HepG2 (cell line): Measurements from ENCODE around the gene CNTRL. TPM values are rescaled to one million over a fixed set of nuclear protein-coding genes. Genes with fewer than 3 reads are reported as not detected.

Experiments used
- BCL6 ChIP-seq: IDR thresholded peaks from 2 replicates; pipeline ENCODE4 v1.6.1; 2016; ENCODE audit warnings: missing genetic modification reagents, missing compliant biosample characterization
- CEBPB ChIP-seq: IDR thresholded peaks from 2 replicates; pipeline ENCODE4 v1.6.1; 2011; ENCODE audit warnings: low read depth, low read length, improper control_type of control experiment, borderline replicate concordance
- ELF1 ChIP-seq: sonication (generic); formaldehyde crosslinking; IDR thresholded peaks from 2 replicates; pipeline ENCODE4 v1.4.0; 2020; ENCODE audit warnings: missing genetic modification reagents
- ETV5 ChIP-seq: IDR thresholded peaks from 2 replicates; pipeline ENCODE4 v1.6.1; 2018; ENCODE audit warnings: missing biosample characterization, missing genetic modification reagents, inconsistent platforms, borderline replicate concordance
- FOXJ3 ChIP-seq: sonication (generic); formaldehyde crosslinking; IDR thresholded peaks from 2 replicates; pipeline ENCODE4 v1.4.0; 2020; ENCODE audit warnings: missing genetic modification reagents, mild to moderate bottlenecking, borderline replicate concordance
- HNRNPK ChIP-seq: fragments of 200-400 bp; formaldehyde crosslinking; IDR thresholded peaks from 2 replicates; pipeline ENCODE4 v1.6.1; 2018; ENCODE audit warnings: low read length, low read depth, moderate library complexity, mild to moderate bottlenecking; ENCODE audit not compliant: poor library complexity, severe bottlenecking
- HNRNPL ChIP-seq: fragments of 200-400 bp; formaldehyde crosslinking; IDR thresholded peaks from 2 replicates; pipeline ENCODE4 v1.6.1; 2017; ENCODE audit warnings: mild to moderate bottlenecking, low read depth, low read length
- KAT2B ChIP-seq: fragments of 150-350 bp; IDR thresholded peaks from 2 replicates; pipeline ENCODE4 v1.6.1; 2014; ENCODE audit warnings: low read depth, low read length, borderline replicate concordance
- MTA3 ChIP-seq: sonication (generic); formaldehyde crosslinking; IDR thresholded peaks from 2 replicates; pipeline ENCODE4 v1.4.0; 2020; ENCODE audit warnings: missing genetic modification reagents
- NAIF1 ChIP-seq: sonication (generic); formaldehyde crosslinking; IDR thresholded peaks from 2 replicates; pipeline ENCODE4 v1.5.0; 2020; ENCODE audit warnings: mild to moderate bottlenecking, missing genetic modification reagents, borderline replicate concordance
- NCOR1 ChIP-seq: fragments of 200-600 bp; sonication (generic); IDR thresholded peaks from 2 replicates; pipeline ENCODE4 v1.7.0; 2017; ENCODE audit warnings: antibody characterized with exemption, low read length, borderline replicate concordance
- PHB2 ChIP-seq: fragments of 450-650 bp; IDR thresholded peaks from 2 replicates; pipeline ENCODE4 v1.6.1; 2018; ENCODE audit not compliant: partially characterized antibody
- RFXAP ChIP-seq: sonication (generic); formaldehyde crosslinking; IDR thresholded peaks from 2 replicates; pipeline ENCODE4 v1.4.0; 2020; ENCODE audit warnings: missing genetic modification reagents, borderline replicate concordance
- SMYD3 ChIP-seq: sonication (generic); formaldehyde crosslinking; IDR thresholded peaks from 2 replicates; pipeline ENCODE4 v1.8.1; 2023; ENCODE audit warnings: mild to moderate bottlenecking, missing genetic modification reagents
- SP5 ChIP-seq: IDR thresholded peaks from 2 replicates; pipeline ENCODE4 v1.6.1; 2016; ENCODE audit warnings: low read depth, borderline replicate concordance
- TBX2 ChIP-seq: sonication (generic); formaldehyde crosslinking; IDR thresholded peaks from 2 replicates; pipeline ENCODE4 v1.5.0; 2020; ENCODE audit warnings: missing genetic modification reagents, mild to moderate bottlenecking, borderline replicate concordance
- TFDP1 ChIP-seq: IDR thresholded peaks from 2 replicates; pipeline ENCODE4 v1.6.1; 2016; ENCODE audit warnings: missing compliant biosample characterization, missing genetic modification reagents, borderline replicate concordance
- TFE3 ChIP-seq: IDR thresholded peaks from 2 replicates; pipeline ENCODE4 v1.6.1; 2016
- YEATS2 ChIP-seq: sonication (generic); formaldehyde crosslinking; IDR thresholded peaks from 2 replicates; pipeline ENCODE4 v1.4.0; 2020; ENCODE audit warnings: missing genetic modification reagents, borderline replicate concordance
- ZNF17 ChIP-seq: sonication (generic); formaldehyde crosslinking; IDR thresholded peaks from 2 replicates; pipeline ENCODE4 v1.5.0; 2020; ENCODE audit warnings: mild to moderate bottlenecking, missing genetic modification reagents
- ZNF232 ChIP-seq: sonication (generic); formaldehyde crosslinking; IDR thresholded peaks from 2 replicates; pipeline ENCODE4 v1.4.0; 2020; ENCODE audit warnings: missing genetic modification reagents, borderline replicate concordance
- ZNF292 ChIP-seq: sonication (generic); formaldehyde crosslinking; IDR thresholded peaks from 2 replicates; pipeline ENCODE4 v1.8.1; 2022; ENCODE audit warnings: mild to moderate bottlenecking, low read depth, missing genetic modification reagents, borderline replicate concordance
- ZNF343 ChIP-seq: sonication (generic); formaldehyde crosslinking; IDR thresholded peaks from 2 replicates; pipeline ENCODE4 v1.4.0; 2020; ENCODE audit warnings: mild to moderate bottlenecking, missing genetic modification reagents
- ZNF430 ChIP-seq: sonication (generic); formaldehyde crosslinking; IDR thresholded peaks from 2 replicates; pipeline ENCODE4 v1.9.0; 2021; ENCODE audit warnings: mild to moderate bottlenecking, missing genetic modification reagents
- ZNF670 ChIP-seq: sonication (generic); formaldehyde crosslinking; IDR thresholded peaks from 2 replicates; pipeline ENCODE4 v1.8.0; 2022; ENCODE audit warnings: mild to moderate bottlenecking, missing genetic modification reagents, borderline replicate concordance
- ZNF7 ChIP-seq: IDR thresholded peaks from 2 replicates; pipeline ENCODE4 v1.6.1; 2016; ENCODE audit warnings: missing biosample characterization, missing genetic modification reagents
- ZNF761 ChIP-seq: sonication (generic); formaldehyde crosslinking; conservative IDR thresholded peaks from 2 replicates; pipeline ENCODE4 v1.4.0; 2020; ENCODE audit warnings: mild to moderate bottlenecking, missing genetic modification reagents
- ZNF792 ChIP-seq: IDR thresholded peaks from 2 replicates; pipeline ENCODE4 v1.6.1; 2016
- polyA plus RNA-seq, 8 experiments: library from polyadenylated mRNA; depleted of rRNA in 3 of 8; stranded (reverse) in 7 of 8; unstranded in 1 of 8; fragments of >200 nt; fragmentation: Illumina TruSeq in 4 of 8; extraction: Trizol in 4 of 8; gene quantifications; 2 replicates each; pipeline versions ENCODE4 v1.2.1 to v1.2.3, GENCODE V29; 2011 to 2016; ENCODE audit warnings: low read depth in 4 of 8, missing spikeins in 1 of 8, mixed read lengths in 1 of 8; ENCODE audit not compliant: insufficient read depth in 1 of 8
- total RNA-seq, 5 experiments: library from RNA; depleted of rRNA; stranded (reverse); fragments of >200 nt; fragmentation: Illumina TruSeq; extraction: Trizol; gene quantifications; 2 replicates each; pipeline ENCODE4 v1.2.3, GENCODE V29; 2016; ENCODE audit warnings: low read depth in 1 of 5
- TF ChIP-seq, protein P1 (sequence below): sonication (generic); formaldehyde crosslinking; IDR thresholded peaks from 2 replicates; pipeline ENCODE4 v1.8.0; 2022; ENCODE audit warnings: missing genetic modification reagents, mild to moderate bottlenecking, inconsistent platforms, borderline replicate concordance

Gene CNTRL
- total and polyA plus RNA-seq, 2 of the 13 experiments (the other 11 are each of a cell fraction or from before 2014, with no cell fraction given) = 7.5 to 11.8 TPM

DNA sequence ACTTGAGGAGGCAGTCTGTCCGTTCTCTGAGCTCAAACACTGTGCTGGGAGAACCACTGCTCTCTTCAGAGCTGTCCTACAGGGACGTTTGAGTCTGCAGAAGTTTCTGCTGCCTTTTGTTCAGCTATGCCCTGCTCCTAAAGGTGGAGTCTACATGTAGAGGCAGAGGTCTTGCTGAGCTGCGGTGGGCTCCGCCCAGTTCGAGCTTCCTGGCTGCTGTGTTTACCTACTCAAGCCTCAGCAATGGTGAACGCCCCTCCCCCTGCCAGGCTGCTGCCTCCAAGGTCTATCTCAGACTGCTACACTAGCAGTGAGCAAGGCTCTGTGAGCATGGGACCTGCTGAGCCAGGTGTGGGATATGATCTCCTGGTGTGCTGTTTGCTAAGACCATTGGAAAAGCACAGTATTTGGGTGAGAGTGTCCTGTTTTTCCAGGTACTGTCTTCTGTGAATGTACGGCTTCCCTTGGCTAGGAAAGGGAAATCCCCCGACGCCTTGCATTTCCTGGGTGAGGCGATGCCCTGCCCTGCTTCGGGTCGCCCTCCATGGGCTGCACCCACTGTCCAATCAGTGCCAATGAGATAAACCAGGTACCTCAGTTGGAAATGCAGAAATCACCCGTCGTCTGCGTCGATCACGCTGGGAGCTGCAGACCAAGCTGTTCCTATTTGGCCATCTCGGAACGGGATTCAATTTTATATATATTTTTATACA is 58.5 kb downstream of the CNTRL start (continued):
- TF ChIP-seq CEBPB (no peak), YEATS2 (no peak), HNRNPL (no peak), ZNF761 (no peak), ZNF17 (no peak), KAT2B (no peak), NCOR1 (no peak), SP5 (CRISPR knock-in tag) (peak; percentile 91), ZNF292 (CRISPR knock-in tag) (peak; percentile 84; the same call in 1 of the 2 replicates), ZNF430 (CRISPR knock-in tag) (0 out of 2 replicates have a peak, but pooled peaks have one; percentile 24), TFE3 (CRISPR knock-in tag) (no peak), ZNF343 (no peak), MTA3 (CRISPR knock-in tag) (no peak), SMYD3 (CRISPR knock-in tag) (no peak), ZNF7 (CRISPR knock-in tag) (no peak), ELF1 (no peak), HNRNPK (no peak), ETV5 (CRISPR knock-in tag) (peak; percentile 40; the same call in 1 of the 2 replicates), ZNF792 (CRISPR knock-in tag) (peak; percentile 56; the same call in 1 of the 2 replicates), ZNF670 (CRISPR knock-in tag) (no peak), PHB2 (no peak), TBX2 (CRISPR knock-in tag) (peak; percentile 43; the same call in 1 of the 2 replicates), RFXAP (CRISPR knock-in tag) (0 out of 2 replicates have a peak, but pooled peaks have one; percentile 37), NAIF1 (no peak), TFDP1 (no peak), BCL6 (CRISPR knock-in tag) (0 out of 2 replicates have a peak, but pooled peaks have one; percentile 16), ZNF232 (no peak), FOXJ3 (CRISPR knock-in tag) (0 out of 2 replicates have a peak, but pooled peaks have one; percentile 41)
- TF ChIP-seq, protein P1, sequence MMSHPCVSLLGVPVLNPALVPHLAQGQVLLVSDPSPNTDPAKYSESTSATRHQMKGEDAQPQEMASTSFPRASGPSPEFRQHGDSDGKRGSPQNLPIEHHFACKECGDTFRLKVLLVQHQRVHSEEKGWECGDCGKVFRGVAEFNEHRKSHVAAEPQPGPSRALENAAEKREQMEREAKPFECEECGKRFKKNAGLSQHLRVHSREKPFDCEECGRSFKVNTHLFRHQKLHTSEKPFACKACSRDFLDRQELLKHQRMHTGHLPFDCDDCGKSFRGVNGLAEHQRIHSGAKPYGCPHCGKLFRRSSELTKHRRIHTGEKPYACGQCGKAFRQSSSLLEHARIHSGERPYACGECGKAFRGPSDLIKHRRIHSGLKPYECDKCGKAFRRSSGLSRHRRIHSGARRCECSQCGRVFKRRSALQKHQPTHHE (CRISPR knock-in tag) = no peak
